ENCODE measurements around the gene PPIE. TPM values are rescaled to one million over a fixed set of nuclear protein-coding genes. Genes with fewer than 3 reads are reported as not detected.

Gene PPIE
- 16.6 TPM for total RNA-seq

GRCh38 chr1:39738622-39739366, at the start of gene PPIE:
Gene PPIE, plus strand, starts transcription at chr1:39738882. Its CDS starts 19 bp downstream, at chr1:39738901.
- ATAC-seq = peak; percentile 99
- peak; percentile 92 for DNase-seq (ENCODE audit: low spot score)

- DNase-seq (ENCODE audit: low spot score) (no peak), ATAC-seq (no peak)
These were observed 49.5 kb upstream of the PPIE start for GRCh38 chr1:39689214-39689613.

DNA sequence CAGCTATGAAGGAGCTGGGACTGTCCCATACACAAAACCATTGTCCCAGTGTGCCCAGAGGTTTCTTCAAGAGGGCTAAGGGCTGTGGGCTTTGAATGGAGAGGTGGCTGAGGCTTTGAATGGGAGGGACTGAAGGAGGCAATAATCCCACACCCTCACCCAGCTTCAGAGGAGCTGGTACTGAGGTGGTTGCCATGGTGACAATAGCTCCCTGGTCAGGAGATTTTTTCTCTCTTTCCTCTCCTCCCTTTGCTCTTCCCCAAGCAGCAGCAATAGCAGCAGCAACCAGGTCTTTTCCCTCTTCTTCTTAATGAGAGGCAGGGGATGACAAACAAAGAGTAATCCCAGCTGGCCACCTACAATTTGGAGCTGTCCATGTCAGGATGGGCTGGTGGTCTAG, 49.0 kb upstream of the PPIE start:
- ATAC-seq (no peak), DNase-seq (ENCODE audit: low spot score) (no peak)

GRCh38 chr1:39690225-39690624, 48.5 kb upstream of the PPIE start:
- no peak for ATAC-seq

DNA sequence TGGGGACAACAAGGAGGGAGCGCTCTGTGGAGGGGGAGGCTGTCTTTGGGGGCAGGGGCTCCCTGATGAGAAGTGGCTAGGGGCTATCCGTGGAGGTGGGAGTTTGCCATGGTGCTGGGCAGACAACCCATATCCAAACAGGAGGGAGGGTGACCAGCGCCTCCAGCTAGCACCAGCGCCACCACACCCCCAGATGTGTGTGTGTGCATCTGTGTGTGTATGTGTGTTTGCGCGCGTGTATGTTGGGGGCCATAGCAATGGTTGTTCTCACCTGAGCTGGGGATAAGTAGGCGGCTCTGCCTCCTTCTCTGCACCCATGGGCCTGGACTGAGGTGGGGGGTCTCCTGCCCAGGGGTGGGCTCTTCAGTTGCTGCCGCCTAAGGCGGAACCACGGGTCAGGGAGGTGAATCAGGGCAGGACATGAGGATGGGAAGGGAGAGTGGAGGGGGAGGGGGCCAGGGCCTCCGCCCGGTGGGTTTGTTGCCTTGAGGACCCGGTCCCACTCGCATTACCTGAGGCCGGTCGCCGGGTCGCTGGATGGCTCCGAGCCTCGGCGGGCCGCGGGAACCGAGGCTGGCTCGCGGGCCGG, 47.8 kb upstream of the PPIE start:
- ATAC-seq (no peak), DNase-seq (ENCODE audit: low spot score) (no peak)

More at GRCh38 chr1:39690225-39690624, 48.5 kb upstream of the PPIE start:
- no peak for DNase-seq (ENCODE audit: low spot score)

DNA sequence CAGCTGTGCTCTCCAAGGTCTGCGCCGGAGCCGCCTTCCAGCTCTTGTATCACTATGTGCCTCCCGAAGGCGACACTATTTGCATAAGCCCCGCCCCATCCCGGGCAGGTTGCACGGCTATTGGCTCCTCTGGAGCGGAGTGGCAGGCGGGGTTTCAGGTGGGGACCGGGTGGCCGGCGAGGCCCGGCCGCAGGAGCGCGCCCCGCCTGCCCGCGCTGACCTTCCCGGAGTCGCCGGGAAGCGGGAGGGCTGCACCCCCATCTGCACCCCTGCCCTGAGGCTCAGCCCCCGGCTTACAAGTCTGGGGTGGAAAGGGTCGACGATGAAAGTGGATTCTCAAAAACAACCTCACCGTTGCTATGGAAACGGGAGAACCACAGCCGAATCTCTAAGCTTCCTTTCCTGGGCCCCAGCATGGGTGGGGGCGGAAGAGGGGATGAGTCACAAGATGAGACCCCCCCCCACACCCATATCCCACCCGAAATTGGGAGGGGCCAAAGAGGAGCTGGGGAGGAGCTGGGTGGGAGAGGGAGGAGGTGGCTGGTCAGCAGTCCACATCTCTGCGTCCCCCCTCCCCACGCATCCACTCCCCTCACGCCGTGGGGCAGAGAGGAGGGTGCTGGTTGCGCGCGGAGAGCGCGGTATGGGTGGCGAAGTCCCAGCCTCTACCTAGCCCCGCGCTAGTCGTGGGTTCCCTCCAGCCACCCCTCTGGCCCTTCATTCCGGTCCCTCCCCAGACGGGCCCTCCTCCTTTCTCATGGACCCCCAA, 47.1 kb upstream of the PPIE start, which contains the start of gene HPCAL4:
HPCAL4 (minus strand) TSS at position 51 of the 769 bp plus-strand sequence. CDS start 6,830 bp downstream, outside the sequence.
- DNase-seq (ENCODE audit: low spot score) (peak; percentile 82), ATAC-seq (peak; percentile 94)

GRCh38 chr1:39692152-39693074, 46.3 kb upstream of the PPIE start:
- DNase-seq (ENCODE audit: low spot score) = no peak
- ATAC-seq = no peak

DNA sequence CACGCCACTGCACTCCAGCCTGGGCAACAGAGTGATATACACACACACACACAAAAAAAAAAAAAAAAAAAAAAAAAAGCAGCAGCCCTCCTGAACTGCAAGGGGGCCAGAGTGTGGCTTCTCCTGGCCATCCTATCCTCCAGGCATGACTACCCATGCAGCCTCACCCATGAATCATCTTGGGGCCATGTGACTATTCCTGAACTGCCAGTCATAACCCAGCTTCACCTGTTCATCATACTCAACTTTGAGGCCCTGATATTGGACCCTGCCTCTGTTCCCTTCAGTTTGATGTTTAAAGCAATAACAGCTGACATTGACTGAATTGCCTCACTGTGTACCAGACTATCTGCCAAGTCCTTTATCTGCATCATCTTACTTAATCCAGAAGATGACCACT, 44.7 kb upstream of the PPIE start:
- ATAC-seq (no peak), DNase-seq (ENCODE audit: low spot score) (no peak)

GRCh38 chr1:39695016-39695415, 43.7 kb upstream of the PPIE start:
- DNase-seq (ENCODE audit: low spot score) (no peak), ATAC-seq (no peak)

GRCh38 chr1:39696448-39696847, 42.2 kb upstream of the PPIE start:
- ATAC-seq = no peak

GRCh38 chr1:39698568-39698967, 40.1 kb upstream of the PPIE start:
- ATAC-seq = no peak
- no peak for DNase-seq (ENCODE audit: low spot score)

More at GRCh38 chr1:39696448-39696847, 42.2 kb upstream of the PPIE start:
- no peak for DNase-seq (ENCODE audit: low spot score)

DNA sequence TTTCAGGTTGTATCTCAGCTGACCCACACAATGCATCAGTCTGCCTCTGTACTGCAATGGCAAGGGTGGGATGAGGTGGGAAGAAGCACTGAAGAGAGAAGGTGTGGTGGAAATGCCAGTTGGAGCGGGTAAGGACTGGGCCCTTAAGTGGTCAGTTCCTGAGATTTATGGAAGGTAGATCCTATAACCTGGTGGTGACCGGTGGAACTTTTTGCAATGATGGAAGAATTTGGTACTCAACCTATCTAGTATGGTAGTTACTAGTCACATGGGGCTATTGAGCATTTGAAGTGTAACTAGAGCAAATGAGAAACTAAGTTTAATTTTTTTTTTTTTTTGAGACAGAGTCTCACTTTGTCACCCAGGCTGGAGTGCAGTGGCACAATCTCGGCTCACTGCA, 39.3 kb upstream of the PPIE start:
- DNase-seq (ENCODE audit: low spot score) (no peak), ATAC-seq (no peak)

DNA sequence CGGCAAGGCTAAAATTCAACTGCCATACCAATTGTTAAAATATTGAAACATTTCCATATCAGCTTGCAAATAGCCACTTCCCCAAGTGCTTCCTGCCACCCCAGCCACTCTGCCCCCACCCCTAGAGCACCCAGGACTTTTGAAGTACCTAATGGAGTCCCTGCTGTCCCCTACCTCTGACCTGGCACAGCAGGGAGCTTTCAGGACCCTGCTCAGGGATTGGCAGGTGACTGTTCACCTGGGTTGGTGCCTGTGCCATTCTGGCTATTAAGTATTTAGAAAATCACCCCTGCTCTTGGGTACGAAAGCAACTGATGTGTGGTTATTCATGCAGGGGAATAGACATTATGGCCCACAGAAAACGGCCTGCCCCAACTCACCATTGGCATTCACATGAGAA, 38.3 kb upstream of the PPIE start:
- DNase-seq (ENCODE audit: low spot score) (peak; percentile 12), ATAC-seq (no peak)

DNA sequence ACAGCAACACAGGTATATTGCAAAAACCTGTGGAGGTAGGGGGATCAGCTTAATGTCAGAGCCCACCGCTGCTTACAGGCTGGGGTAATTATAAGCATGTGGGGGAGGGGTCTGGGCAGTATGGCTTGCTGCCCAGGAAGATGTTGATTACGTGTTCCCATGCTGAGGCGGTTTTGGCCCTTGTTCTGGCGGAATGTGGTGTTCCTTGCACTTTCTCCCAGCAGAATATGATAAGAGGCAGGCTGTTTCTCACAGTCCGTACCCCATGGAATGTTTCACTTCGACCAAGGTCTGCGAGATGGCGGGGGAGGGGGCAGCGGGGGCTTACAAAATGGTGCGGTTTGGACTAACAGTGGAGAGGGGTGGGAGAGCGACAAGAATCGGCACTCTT, 37.6 kb upstream of the PPIE start:
- peak; percentile 64 for ATAC-seq
- peak; percentile 49 for DNase-seq (ENCODE audit: low spot score)

DNA sequence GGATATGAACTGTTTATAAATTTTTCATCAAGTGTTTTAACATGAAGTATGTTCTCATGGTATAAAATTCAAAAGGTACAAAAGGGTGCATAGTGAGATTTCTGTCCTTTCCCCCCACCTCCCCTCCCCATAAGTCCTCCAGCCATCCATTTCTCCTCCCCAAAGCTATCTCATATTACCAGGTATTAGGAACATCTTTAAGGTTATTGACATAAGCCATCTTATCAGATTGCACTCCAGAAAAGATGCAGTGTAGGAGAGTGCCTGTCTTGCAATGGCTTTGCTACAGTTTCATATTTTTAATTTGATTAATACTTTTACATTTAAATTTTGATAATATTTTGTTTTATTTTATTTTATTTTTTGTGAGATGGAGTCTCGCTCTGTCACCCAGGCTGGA, 33.9 kb upstream of the PPIE start:
- DNase-seq (ENCODE audit: low spot score) (no peak), ATAC-seq (no peak)

DNA sequence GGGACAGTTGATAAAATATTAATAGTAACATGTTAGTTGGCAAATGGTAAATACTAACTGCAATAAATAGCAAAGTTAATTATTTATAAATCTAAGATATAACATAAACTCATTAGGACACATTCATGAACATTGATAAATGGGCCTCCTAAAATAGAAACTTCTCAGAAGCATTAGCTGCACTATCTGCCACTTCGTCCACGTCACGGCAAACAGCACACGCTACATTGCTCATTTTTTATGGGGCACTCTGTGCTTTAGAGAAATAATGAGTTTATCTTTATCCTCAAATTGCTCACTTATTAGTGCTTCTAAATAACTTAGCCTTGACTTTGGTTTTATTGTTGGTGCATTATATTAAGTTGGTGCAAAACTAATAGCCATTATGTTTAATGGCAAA, 31.2 kb upstream of the PPIE start:
- ATAC-seq = no peak

DNA sequence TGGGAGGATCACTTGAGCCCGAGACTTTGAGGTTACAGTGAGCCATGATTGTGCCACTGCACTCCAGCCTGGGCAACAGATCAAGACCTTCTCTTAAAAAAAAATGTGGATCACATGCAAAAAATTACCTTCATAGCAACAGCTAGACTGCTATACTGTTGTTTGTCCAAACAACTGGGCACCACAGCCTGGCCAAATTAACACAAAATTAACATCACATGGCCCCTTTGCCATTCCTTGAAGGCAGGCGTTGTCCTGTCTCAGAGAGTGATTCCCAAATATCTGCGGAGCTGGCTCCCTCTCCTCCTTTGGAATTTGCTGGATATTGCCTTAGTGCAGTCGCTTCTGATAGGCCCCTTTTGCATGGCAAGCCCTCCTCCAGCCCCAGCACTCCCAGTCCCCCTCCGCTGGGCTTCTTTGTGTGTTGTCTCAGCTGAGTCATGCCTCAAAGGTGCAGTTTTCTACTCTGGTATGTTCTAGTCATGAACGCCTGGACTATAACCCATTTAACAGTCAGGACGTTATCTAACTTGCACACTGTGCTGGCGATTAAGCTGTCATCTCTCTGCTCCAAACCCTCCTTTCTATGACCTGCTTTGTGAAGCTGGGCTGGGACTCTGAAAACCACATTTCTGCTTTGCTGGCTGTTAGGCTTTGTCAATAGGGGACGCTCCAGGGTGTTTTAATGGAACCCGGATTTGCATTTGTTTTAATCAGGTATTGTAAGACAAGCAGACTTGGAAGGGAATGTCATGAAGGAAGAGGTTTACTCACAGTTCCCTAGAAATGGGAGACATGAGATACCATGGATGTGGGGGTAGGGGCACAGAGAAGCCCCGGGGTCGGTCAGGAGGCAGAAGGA, 27.3 kb upstream of the PPIE start:
- no peak for ATAC-seq
- no peak for DNase-seq (ENCODE audit: low spot score)

More for the DNA sequence above, 31.2 kb upstream of the PPIE start:
- DNase-seq (ENCODE audit: low spot score) = no peak

- ATAC-seq (no peak), DNase-seq (ENCODE audit: low spot score) (no peak)
These were observed 26.7 kb upstream of the PPIE start for GRCh38 chr1:39711966-39712340.

- ATAC-seq (no peak), DNase-seq (ENCODE audit: low spot score) (no peak)
These were observed 25.1 kb upstream of the PPIE start for GRCh38 chr1:39713557-39713956.

- no peak for ATAC-seq
- DNase-seq (ENCODE audit: low spot score) = peak; percentile 6
These were observed 20.9 kb upstream of the PPIE start for GRCh38 chr1:39717809-39718208.

Measured in left lobe of liver (tissue), 2 donors.